GM12878 (cell line): ENCODE results near the gene KIF23. TPM values are rescaled to one million over a fixed set of nuclear protein-coding genes. Genes with fewer than 3 reads are reported as not detected.
A peak's percentile ranks its signal among the peaks of the same experiment; 100 is the strongest.

Experiments used
- ATAC-seq: fragments of 200-7000 bp; cut with Tn5 transposase; 3 replicates; pipeline ENCODE4 v1.9.1; 2020; ENCODE audit warnings: mild to moderate bottlenecking, moderate library complexity
- BruUV-seq: library from RNA; stranded (reverse); fragments of 400-500 nt; replicated peaks from 2 replicates; lab custom pipeline; 2021; lab: Mats Ljungman, UMichigan
- CTCF ChIA-PET: fragments of 300-600 bp; sonication (Branson Sonifier 250); formaldehyde crosslinking; extraction: SDS; loops from one replicate; lab custom pipeline; 2021; ENCODE audit warnings: inconsistent platforms; lab: Yijun Ruan, JAX
- POLR2A ChIA-PET: fragments of 350-600 bp; formaldehyde crosslinking; extraction: SDS; loops from one replicate; lab custom pipeline; 2021; ENCODE audit warnings: inconsistent platforms; lab: Charles Lee
- RAD21 ChIA-PET: fragments of 300-600 bp; sonication (Branson Sonifier 250); formaldehyde crosslinking; loops from one replicate; lab custom pipeline; 2023; ENCODE audit warnings: antibody characterized with exemption; ENCODE audit not compliant: unreplicated experiment; lab: Charles Lee
- SMC1A ChIA-PET: fragments of 300-600 bp; sonication (Branson Sonifier 250); formaldehyde crosslinking; loops from one replicate; lab custom pipeline; 2023; ENCODE audit not compliant: unreplicated experiment, uncharacterized antibody; lab: Charles Lee
- DNase-seq: peaks from one replicate; pipeline ENCODE4 v3.0.0-alpha.2; 2011; ENCODE audit warnings: low read depth, low spot score
- FAIRE-seq: peaks from 3 replicates; lab custom pipeline; 2011; peaks lifted over from hg19 to GRCh38; lab: Jason Lieb, UNC
- H2AFZ ChIP-seq: 2 replicates; pipeline ENCODE4 v1.6.0; 2011; ENCODE audit warnings: low read depth, low read length, control low read depth; ENCODE audit not compliant: control insufficient read depth
- H3K27ac ChIP-seq: 2 replicates; pipeline ENCODE4 v1.5.1; 2011; ENCODE audit warnings: control low read depth; ENCODE audit not compliant: control insufficient read depth, insufficient read depth
- H3K27me3 ChIP-seq, 2 experiments: replicated peaks in 1 of 2; 2 replicates each; pipeline versions ENCODE4 v1.6.0 to v1.6.1; 2011; ENCODE audit warnings: low read length in 1 of 2; ENCODE audit not compliant: control insufficient read depth in 2 of 2, insufficient read depth in 2 of 2
- H3K36me3 ChIP-seq, 2 experiments: 2 replicates each; pipeline ENCODE4 v1.5.1; 2011; ENCODE audit warnings: low read length in 1 of 2; ENCODE audit not compliant: control insufficient read depth in 2 of 2, insufficient read depth in 2 of 2
- H3K4me1 ChIP-seq: 2 replicates; pipeline ENCODE4 v1.6.1; 2011; ENCODE audit warnings: mild to moderate bottlenecking, low read length, moderate library complexity, mixed read lengths; ENCODE audit not compliant: control insufficient read depth, insufficient read depth
- H3K4me2 ChIP-seq: 2 replicates; pipeline ENCODE4 v1.6.0; 2011; ENCODE audit warnings: control low read depth; ENCODE audit not compliant: control insufficient read depth, insufficient read depth
- H3K4me3 ChIP-seq: fragments of 200-600 bp; sonication (generic); 2 replicates; pipeline ENCODE4 v1.5.1; 2016
- H3K79me2 ChIP-seq: 2 replicates; pipeline ENCODE4 v1.6.0; 2011; ENCODE audit warnings: low read length; ENCODE audit not compliant: control insufficient read depth, insufficient read depth
- H3K9ac ChIP-seq: 2 replicates; pipeline ENCODE4 v1.8.0; 2011; ENCODE audit warnings: low read length, control low read depth, mixed read lengths; ENCODE audit not compliant: control insufficient read depth, insufficient read depth
- H3K9me3 ChIP-seq: replicated peaks from 3 replicates; pipeline ENCODE4 v1.5.1; 2011; ENCODE audit warnings: mild to moderate bottlenecking, low read length; ENCODE audit not compliant: control insufficient read depth, insufficient read depth
- H4K20me1 ChIP-seq: 2 replicates; pipeline ENCODE4 v1.6.0; 2011; ENCODE audit not compliant: control insufficient read depth, insufficient read depth
- CEBPB ChIP-seq, 2 experiments: fragments of 150-350 bp in 1 of 2; IDR thresholded peaks; 2 replicates each; pipeline ENCODE4 v1.6.1; 2012 to 2014; ENCODE audit warnings: low read depth in 2 of 2, low read length in 2 of 2, borderline replicate concordance in 1 of 2, inconsistent platforms in 1 of 2
- EED ChIP-seq: sonication (generic); IDR thresholded peaks from 2 replicates; pipeline ENCODE4 v1.6.1; 2016; ENCODE audit warnings: antibody characterized with exemption, low read depth
- NFIC ChIP-seq: IDR thresholded peaks from 2 replicates; pipeline ENCODE4 v1.6.1; 2012; ENCODE audit warnings: low read depth, mild to moderate bottlenecking, inconsistent platforms, low read length, moderate library complexity
- POLR2A ChIP-seq: IDR thresholded peaks from 2 replicates; pipeline ENCODE4 v1.6.1; 2011; ENCODE audit warnings: low read depth, mild to moderate bottlenecking, low read length
- POLR2AphosphoS5 ChIP-seq: IDR thresholded peaks from 2 replicates; pipeline ENCODE4 v1.6.1; 2011; ENCODE audit warnings: mild to moderate bottlenecking, low read length, inconsistent platforms
- YBX1 ChIP-seq: fragments of 450-650 bp; IDR thresholded peaks from 2 replicates; pipeline ENCODE4 v1.6.1; 2016; ENCODE audit warnings: antibody characterized with exemption
- ZSCAN29 ChIP-seq: fragments of 450-650 bp; IDR thresholded peaks from 2 replicates; pipeline ENCODE4 v1.6.1; 2017; ENCODE audit warnings: mild to moderate bottlenecking, moderate library complexity
- WGBS: methylation state at CpG from one replicate; pipeline ENCODE4 v1.1.6; 2016; ENCODE audit warnings: low lambda C conversion rate; ENCODE audit not compliant: insufficient replicate concordance, insufficient coverage; ENCODE audit errors: missing lambda C conversion rate; 5-methylcytosine and 5-hydroxymethylcytosine counted together
- in situ Hi-C: fragments of 300-500 bp; cut with MboI; formaldehyde crosslinking; loops from 9 replicates; pipeline ENCODE4 v1.14.3; 2018; ENCODE audit warnings: mixed read lengths
- intact Hi-C: fragments of 100-400 bp; cut with micrococcal nuclease; formaldehyde crosslinking; loops from one replicate; pipeline ENCODE4 v1.14.2; 2022; ENCODE audit not compliant: unreplicated experiment
- polyA plus RNA-seq, 11 experiments: library from polyadenylated mRNA; depleted of rRNA in 4 of 11; unstranded in 6 of 11; stranded (reverse) in 5 of 11; fragments of >200 nt; fragmentation: Nextera tagmentation in 4 of 11; fragmentation: Illumina TruSeq in 1 of 11; extraction: Ambion mirVana in 4 of 11; extraction: Trizol in 1 of 11; gene quantifications; 1 replicate in 1 of 11; 2 replicates in 10 of 11; pipeline versions ENCODE4 v1.2.1 to v1.2.3, GENCODE V29; 2011 to 2016; ENCODE audit warnings: inconsistent platforms in 2 of 11, missing spikeins in 2 of 11, low read depth in 1 of 11
- total RNA-seq, 4 experiments: library from RNA; depleted of rRNA in 3 of 4; stranded (reverse); fragments of >200 nt in 3 of 4; fragmentation: Illumina TruSeq in 1 of 4; extraction: Trizol in 1 of 4; gene quantifications; 2 replicates each; pipeline versions ENCODE4 v1.2.1 to v1.2.3, GENCODE V29; 2013 to 2021
- TF ChIP-seq, protein P1 (sequence below): IDR thresholded peaks from 2 replicates; pipeline ENCODE4 v1.6.1; 2012; ENCODE audit warnings: low read depth, low read length, improper control_type of control experiment
- TF ChIP-seq, protein P2 (sequence below): fragments of 450-650 bp; IDR thresholded peaks from 2 replicates; pipeline ENCODE4 v1.6.1; 2017; ENCODE audit warnings: borderline replicate concordance
- TF ChIP-seq, protein P3 (sequence below): fragments of 450-650 bp; IDR thresholded peaks from 2 replicates; pipeline ENCODE4 v1.6.1; 2017; ENCODE audit warnings: mild to moderate bottlenecking

The KIF23 gene
- total and polyA plus RNA-seq, 10 of the 15 experiments (the other 5 are each of a cell fraction or from before 2014, with no cell fraction given) = 28.0 to 62.5 (median 46.6) TPM

DNA sequence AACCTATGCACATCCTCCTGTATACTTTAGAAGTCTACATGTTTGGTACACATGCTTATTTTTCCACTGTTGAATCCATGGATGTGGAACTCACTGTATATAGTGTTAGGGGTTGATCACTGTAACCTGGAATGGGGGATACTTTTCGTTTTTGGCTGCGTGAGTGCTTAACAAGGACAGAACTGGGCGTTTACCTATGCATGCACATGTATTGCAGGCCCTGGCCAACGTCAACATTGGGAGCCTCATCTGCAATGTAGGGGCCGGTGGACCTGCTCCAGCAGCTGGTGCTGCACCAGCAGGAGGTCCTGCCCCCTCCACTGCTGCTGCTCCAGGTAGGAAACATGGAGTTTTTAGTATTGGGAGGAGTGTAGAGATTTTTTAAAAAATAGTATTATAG lies 40.8 kb downstream of the KIF23 start:
- H2AFZ ChIP-seq = no peak overlapping the region
- ChIA-PET CTCF (interaction anchor here (1.9 to 4.6 kb wide), 3 partner anchors 8 to 60 kb away, joined by 4 to 53 read pairs (median 10); no protein-coding TSS in a partner anchor), POLR2A (interaction anchor here (0.6 kb wide), 1 partner anchor 33 kb away, joined by 3 read pairs; no protein-coding TSS in a partner anchor), RAD21 (interaction anchor here (1.4 to 4.0 kb wide), 3 partner anchors 8 to 39 kb away, joined by 3 to 28 read pairs (median 23); partner anchors contain the start of gene KIF23), SMC1A (interaction anchor here (1.3 to 2.3 kb wide), 2 partner anchors 12 to 21 kb away, joined by 3 to 10 read pairs; no protein-coding TSS in a partner anchor)
- FAIRE-seq (no peak), DNase-seq (no peak), ATAC-seq (no peak)
- in situ Hi-C loops = no loop called here
- intact Hi-C loops = no loop called here
- H3K79me2 ChIP-seq = peaks cover 34% of the 10 kb centered on the region
- no TSS peak for BruUV-seq
- H4K20me1 ChIP-seq = peaks cover 9% of the 10 kb centered on the region
- peak overlapping the region; percentile 89 for H3K4me3 ChIP-seq
- H3K27ac ChIP-seq = no peak overlapping the region; the same call in 1 of the 2 replicates
- WGBS = 20% methylated on average over 5 of the region's 5 CpGs
- peaks cover 6 to 14% of the 10 kb centered on the region in 2 experiments for H3K36me3 ChIP-seq
- peaks cover 5% of the 10 kb centered on the region; the same call in 1 of the 2 replicates for H3K4me1 ChIP-seq
- H3K9ac ChIP-seq = peak overlapping the region; percentile 18; the same call in 1 of the 2 replicates
- H3K9me3 ChIP-seq = no peaks in the 10 kb centered on the region
- TF ChIP-seq YBX1 (no peak), NFIC (no peak), CEBPB (IDR thresholded peaks at IDR 0.05; ENCODE audit: borderline replicate concordance in 1 of 2, low read depth in 2 of 2, low read length in 2 of 2) (no peak), POLR2AphosphoS5 (peak; percentile 39; the same call in 1 of the 2 replicates), POLR2A (peak; percentile 29; the same call in 1 of the 2 replicates), ZSCAN29 (no peak), EED (no peak)
- TF ChIP-seq, protein P1, sequence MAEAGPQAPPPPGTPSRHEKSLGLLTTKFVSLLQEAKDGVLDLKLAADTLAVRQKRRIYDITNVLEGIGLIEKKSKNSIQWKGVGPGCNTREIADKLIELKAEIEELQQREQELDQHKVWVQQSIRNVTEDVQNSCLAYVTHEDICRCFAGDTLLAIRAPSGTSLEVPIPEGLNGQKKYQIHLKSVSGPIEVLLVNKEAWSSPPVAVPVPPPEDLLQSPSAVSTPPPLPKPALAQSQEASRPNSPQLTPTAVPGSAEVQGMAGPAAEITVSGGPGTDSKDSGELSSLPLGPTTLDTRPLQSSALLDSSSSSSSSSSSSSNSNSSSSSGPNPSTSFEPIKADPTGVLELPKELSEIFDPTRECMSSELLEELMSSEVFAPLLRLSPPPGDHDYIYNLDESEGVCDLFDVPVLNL = no peak
- TF ChIP-seq, protein P2, sequence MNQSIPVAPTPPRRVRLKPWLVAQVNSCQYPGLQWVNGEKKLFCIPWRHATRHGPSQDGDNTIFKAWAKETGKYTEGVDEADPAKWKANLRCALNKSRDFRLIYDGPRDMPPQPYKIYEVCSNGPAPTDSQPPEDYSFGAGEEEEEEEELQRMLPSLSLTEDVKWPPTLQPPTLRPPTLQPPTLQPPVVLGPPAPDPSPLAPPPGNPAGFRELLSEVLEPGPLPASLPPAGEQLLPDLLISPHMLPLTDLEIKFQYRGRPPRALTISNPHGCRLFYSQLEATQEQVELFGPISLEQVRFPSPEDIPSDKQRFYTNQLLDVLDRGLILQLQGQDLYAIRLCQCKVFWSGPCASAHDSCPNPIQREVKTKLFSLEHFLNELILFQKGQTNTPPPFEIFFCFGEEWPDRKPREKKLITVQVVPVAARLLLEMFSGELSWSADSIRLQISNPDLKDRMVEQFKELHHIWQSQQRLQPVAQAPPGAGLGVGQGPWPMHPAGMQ = no peak
- TF ChIP-seq, protein P3, sequence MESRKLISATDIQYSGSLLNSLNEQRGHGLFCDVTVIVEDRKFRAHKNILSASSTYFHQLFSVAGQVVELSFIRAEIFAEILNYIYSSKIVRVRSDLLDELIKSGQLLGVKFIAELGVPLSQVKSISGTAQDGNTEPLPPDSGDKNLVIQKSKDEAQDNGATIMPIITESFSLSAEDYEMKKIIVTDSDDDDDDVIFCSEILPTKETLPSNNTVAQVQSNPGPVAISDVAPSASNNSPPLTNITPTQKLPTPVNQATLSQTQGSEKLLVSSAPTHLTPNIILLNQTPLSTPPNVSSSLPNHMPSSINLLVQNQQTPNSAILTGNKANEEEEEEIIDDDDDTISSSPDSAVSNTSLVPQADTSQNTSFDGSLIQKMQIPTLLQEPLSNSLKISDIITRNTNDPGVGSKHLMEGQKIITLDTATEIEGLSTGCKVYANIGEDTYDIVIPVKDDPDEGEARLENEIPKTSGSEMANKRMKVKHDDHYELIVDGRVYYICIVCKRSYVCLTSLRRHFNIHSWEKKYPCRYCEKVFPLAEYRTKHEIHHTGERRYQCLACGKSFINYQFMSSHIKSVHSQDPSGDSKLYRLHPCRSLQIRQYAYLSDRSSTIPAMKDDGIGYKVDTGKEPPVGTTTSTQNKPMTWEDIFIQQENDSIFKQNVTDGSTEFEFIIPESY = no peak
- H3K4me2 ChIP-seq = peak overlapping the region; percentile 74
- no peaks in the 10 kb centered on the region for H3K27me3 ChIP-seq
